M059J (cell line): Measurements from ENCODE around the gene GLUL. TPM values are rescaled to one million over a fixed set of nuclear protein-coding genes. Genes with fewer than 3 reads are reported as not detected.

ENCODE experiments used
- DNase-seq: peaks from one replicate; pipeline ENCODE4 v3.0.0-alpha.2; 2012; ENCODE audit warnings: low read depth
- total RNA-seq: library from RNA; depleted of rRNA; stranded (reverse); fragments of >200 nt; shearing (Covaris generic); gene quantifications from 2 replicates; pipeline ENCODE4 v1.2.3, GENCODE V29; 2014; rRNA removed

The GLUL gene
- total RNA-seq = 336 and 390 TPM in 2 replicates

GRCh38 chr1:182391362-182392049, at the start of gene GLUL:
Gene GLUL, minus strand, starts transcription at chr1:182391790. Its CDS starts 3,053 bp downstream, at chr1:182388737.
- peak; percentile 92 for DNase-seq

- no peak for DNase-seq
Measured at GRCh38 chr1:182438326-182438725, 46.7 kb upstream of the GLUL start.

- DNase-seq = no peak
Measured at GRCh38 chr1:182433580-182433979, 42.0 kb upstream of the GLUL start.

DNA sequence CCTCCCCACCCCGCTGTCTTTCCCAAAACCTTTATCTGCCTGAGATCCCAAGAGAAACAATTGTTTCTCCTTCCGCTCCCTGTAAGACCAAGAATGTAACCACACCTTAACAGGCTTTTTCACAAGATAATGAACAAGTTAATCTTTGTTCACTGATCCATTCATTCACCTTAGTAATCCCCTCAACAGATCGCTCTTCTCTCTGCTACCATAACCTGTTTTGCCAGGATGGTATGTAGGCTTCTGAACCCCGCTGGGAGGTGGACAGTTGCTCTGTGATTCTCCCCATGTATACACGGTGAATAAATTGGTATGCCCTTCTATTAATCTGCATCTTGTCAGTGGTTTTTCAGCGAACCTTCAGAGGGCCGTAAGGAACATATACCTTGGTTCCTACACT, 39.7 kb upstream of the GLUL start:
- DNase-seq = no peak

DNA sequence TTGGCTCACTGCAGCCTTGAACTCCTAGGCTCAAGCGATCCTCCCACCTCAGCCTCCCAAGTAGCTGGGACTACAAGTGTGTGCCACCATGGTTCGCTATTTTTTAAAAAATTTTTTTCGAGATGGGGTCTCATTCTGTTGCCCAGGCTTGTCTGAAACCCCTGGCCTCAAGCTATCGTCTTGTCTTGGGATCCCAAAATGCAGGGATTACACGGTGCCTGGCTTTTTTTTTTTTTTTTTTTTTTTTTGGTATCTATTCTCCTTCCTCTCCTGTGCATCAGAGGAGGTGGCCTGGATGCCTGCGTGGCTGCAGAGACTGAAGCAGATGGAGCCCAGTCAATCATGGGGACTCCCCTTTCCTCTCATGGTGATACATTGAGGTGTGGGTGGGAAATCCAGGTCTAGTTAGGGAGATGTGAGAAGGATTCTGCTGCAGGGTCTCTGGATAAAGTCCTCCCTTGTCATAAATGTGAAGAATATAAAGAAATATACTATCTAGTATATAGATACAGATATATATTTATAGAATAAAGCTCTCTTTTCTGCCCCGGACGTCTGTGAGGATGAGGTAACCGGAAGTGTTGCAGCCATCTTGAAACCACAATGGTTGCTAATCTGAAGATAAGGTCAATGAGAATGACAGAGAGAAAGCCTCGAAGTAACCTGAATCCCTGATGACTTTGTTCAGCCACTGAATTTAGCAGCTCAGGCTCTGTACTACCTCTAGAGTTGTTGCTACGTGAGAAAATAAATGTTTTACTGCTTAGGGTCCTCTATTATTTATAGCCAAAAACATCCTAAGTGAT, 38.9 kb upstream of the GLUL start:
- peak; percentile 45 for DNase-seq

- no peak for DNase-seq
Measured at GRCh38 chr1:182428043-182428442, 36.5 kb upstream of the GLUL start.

DNA sequence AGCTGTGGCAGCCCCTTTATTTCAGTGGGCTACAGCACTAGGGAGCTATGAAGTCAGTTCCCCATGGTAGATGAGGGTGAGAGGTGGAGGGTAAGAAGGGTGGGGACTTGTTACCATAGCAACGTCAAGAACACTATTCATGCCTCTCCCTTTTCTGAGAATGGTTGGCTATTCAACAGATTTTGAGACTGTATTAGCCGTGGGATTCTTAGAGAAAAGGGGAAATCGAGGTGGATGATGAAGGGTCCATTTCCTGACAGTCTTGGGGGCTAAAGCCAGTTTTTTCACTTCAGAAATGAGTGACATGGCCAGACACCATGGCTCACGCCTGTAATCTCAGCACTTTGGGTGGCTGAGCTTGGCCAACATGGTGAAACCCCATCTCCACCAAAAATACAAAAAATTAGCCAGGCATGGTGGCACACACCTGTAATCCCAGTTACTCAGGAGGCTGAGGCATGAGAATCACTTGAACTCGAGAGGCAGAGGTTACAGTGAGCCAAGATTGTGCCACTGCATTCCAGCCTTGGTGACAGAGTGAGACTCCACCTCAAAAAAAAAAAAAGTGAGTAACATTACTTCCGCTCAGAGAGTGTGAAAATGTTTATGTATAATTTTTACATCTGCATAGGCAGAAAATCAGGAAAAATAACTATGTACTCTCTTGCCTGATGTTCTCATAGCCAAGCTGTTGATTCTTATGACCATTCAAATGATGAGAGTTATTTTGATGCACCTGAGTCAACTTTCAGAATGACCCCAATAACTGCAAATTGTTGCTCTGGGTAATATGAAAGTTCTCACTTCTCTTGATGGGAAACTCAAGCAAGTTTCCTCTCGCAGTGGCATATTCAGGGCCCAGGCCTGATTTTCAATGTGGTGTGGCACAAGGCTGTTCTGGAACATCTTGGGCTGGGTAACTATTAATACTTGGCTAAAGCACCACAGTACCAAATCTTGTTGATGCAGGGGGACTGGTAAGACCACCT, 35.1 kb upstream of the GLUL start:
- no peak for DNase-seq

DNA sequence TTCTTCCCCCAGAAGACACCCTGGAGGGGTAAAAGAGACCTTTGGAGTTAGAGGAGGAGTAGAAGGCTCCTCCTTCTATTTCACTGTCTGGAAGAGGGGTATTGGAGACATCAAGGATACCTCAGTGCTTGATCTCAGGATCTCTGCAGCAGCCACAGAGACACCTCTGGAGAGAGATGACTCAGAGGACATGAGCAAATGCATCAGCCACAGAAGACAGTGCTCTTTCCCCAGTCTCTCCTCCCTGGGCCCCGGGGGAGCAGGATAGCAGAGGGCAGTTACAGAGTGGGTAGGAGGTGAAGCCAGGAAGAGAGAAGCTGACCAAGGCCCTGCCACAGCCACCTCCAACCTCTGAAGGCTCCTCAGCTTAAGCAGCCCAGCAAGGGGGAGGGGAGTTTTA, 24.2 kb upstream of the GLUL start:
- no peak for DNase-seq

DNA sequence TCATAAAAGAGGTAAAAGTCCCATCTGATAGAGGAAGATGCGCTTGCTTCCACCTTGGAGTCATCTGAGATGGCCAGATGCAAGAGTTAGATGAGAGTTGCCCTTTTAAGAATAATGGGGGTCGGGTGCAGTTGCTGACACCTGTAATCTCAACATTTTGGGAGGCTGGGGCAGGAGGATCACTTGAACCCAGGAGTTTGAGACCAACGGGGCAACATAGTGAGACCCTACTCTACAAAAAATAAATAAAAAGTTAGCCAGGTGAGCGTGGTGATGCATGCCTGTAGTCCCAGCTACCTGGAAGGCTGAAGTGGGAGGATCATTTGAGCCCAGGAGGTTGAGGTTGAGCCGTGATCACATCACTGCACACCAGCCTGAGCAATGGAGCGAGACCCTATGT, 22.4 kb upstream of the GLUL start:
- DNase-seq = no peak

- no peak for DNase-seq
Measured at GRCh38 chr1:182413486-182413885, 21.9 kb upstream of the GLUL start.

DNA sequence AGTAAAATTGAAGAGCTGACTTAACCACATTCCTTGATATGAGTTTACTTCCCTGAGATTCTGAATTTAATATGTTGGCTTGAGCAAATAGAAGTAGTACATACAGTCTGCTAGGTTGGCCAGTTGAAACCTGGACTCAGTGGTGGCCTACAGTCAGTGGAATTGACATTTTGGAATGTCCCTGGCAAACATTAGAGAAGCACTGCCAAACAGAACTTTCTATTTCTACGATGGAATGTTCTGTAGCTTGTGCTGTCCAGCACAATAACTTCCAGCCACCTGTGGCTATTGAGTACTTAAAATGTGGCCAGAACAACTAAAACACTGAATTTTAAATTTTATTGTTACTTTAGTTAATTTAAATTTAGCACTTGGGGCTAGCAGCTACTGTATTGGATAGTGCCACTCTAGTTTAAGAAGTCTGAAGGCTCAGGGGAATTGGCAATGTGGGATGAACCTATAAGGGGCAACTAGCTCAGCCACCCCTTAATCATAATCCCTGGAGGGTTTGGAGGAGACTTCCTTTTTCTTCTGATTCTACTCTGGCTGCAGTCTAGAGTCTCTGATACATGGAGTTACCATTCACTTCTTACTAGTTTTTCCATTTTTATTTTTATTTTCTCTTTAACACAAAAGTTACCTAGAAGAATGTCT, 19.2 kb upstream of the GLUL start:
- no peak for DNase-seq

DNA sequence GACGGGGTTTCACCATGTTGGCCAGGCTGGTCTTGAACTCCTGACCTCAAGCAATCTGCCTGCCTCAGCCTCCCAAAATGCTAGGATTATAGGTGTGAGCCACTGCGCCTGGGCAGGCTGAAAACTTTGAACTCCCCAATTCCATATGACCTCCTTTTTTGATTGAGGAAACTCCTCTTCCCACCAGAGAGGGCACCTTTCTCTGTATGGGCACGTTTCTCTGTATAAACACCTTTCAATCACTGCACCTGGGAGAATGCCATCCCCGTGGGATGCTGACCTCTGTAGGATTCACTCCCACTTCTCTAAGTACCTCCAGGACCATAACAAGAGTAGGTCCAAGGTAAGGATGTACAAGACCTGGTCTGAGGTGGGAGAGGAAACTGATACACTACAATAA, 18.5 kb upstream of the GLUL start:
- DNase-seq = no peak

GRCh38 chr1:182408435-182409075, 17.0 kb upstream of the GLUL start:
- no peak for DNase-seq

DNA sequence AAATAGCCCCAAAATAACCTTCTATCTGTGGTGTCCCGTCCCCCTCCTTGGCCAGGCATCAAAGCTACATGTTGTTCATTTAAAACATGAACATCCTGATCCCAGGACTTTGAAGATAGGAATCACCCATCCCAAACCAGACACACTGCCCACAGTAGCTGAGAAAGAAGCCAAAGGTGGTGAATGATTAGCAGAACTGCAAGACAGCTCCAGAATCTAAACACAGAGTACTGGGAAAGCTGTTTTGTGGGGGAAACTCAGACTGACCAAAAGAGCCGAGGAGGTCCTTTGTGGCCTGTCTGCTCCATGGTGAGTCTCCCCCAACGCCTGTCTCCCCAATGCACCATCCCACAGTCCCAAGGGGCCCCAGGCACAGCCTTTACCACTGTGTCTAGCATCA, 16.1 kb upstream of the GLUL start:
- no peak for DNase-seq

GRCh38 chr1:182406012-182406411, 14.4 kb upstream of the GLUL start:
- DNase-seq = no peak

DNA sequence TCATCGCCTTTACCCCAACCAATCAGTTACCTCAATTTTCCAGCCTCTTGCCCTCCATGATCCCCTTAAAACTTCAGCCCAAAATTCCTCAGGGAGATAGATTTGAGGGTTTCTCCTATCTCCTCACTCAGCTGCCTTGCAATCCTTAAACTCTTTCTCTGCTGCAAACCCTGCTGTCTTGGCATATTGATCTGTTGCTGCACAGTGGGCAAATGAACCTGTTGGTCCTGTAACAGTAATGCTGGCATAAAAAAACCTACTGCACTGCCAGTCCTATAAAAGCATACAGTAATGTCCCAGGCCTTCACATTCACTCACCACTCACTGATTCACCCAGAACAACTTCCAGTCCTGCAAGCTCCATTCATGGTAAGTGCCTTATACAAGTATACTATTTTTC, 14.0 kb upstream of the GLUL start:
- no peak for DNase-seq

DNA sequence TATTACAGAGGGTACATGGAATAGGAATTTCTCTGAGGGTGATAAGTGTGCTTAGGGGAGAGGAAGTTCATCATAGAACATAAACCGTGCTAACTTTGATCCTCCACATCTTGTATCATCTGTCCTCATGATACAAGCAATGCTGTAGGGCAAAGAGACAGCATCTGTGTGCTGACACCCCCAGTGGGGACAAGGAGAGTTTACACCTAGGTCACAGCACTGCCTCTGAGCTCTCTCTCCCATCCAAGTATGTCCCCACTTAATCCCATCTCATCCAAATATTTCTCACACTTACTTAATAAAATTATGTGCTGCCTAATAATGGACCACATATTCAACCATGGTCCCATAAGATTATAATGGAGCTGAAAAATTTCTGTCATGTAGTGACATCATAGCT, 13.2 kb upstream of the GLUL start:
- DNase-seq = no peak

GRCh38 chr1:182400567-182400966, 9.0 kb upstream of the GLUL start, which contains the start of gene TEDDM1:
Gene TEDDM1, minus strand, starts transcription at chr1:182400667. Its CDS starts 182 bp downstream, at chr1:182400485.
- no peak for DNase-seq

DNA sequence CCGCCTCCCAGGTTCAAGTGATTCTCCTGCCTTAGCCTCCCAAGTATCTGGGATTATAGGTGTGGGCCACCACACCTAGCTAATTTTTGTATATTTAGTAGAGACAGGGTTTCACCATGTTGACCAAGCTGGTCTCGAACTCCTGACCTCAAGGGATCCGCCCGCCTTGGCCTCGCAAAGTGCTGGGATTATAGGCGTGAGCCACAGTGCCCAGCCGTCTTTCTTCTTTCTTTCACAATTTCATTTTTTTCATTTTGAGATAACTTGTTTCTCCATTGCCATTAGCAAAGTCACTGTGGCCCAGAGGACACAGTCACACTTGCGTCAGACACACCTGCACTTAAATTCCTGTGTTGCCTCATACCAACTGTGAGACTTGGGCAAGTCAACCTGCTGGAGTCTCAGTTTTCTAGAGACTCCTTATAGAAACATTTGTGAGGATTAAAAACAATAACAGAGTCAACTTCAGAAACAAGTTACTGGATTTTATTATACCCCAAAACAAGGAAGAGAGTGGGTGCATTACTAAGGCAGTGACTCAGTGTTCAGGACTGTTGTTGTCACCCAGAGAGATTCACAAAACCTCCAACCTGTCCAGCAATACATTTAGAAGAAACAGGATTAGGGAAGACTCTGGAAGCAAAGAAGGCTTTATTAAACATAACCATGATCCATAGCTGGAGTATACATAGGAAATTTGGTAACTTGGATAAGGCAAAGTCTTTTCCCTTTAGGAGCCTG, 6.2 kb upstream of the GLUL start:
- DNase-seq = no peak

DNA sequence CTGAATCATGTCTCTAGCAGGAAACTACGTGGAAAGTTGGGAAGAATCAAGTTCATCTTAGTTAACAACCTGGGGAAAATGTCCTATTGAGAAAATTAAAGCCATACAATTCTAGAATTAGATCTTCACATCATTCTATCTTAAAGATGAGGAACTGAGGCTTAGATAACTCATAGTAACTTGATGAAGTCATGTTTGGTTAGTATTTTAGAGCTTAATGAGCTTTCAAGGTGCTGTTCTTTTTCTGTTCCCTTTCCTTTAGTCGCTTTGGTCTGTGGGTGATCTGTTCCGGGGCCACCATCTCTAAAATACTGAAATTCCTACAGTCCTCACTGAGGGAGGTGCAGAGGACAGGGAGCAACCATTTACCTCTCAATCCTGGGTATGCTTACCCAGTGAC, 4.3 kb upstream of the GLUL start:
- DNase-seq = no peak
